HEK293 (cell line): Measurements from ENCODE around the gene RNASE8.

Source experiments
- CTCF ChIA-PET: fragments of 350-600 bp; formaldehyde crosslinking; extraction: SDS; loops from one replicate; lab custom pipeline; 2021; ENCODE audit warnings: antibody characterized with exemption; lab: Yijun Ruan, JAX
- POLR2A ChIA-PET: fragments of 300-600 bp; formaldehyde crosslinking; extraction: SDS; loops from one replicate; lab custom pipeline; 2020; ENCODE audit warnings: antibody characterized with exemption, inconsistent platforms; lab: Yijun Ruan, JAX
- H3K27ac ChIP-seq: fragments of 200-500 bp; sonication (Bioruptor generic); 2 replicates; pipeline ENCODE4 v1.5.1; 2014; ENCODE audit warnings: low read depth, low read length, control low read depth, inconsistent platforms; ENCODE audit errors: extremely low read depth
- H3K36me3 ChIP-seq, 2 experiments: fragments of 200-500 bp in 1 of 2; sonication (Bioruptor generic) in 1 of 2; 1 replicate in 1 of 2; 2 replicates in 1 of 2; pipeline ENCODE4 v1.5.1; 2014 to 2017; ENCODE audit warnings: inconsistent platforms in 2 of 2, low read length in 2 of 2; ENCODE audit not compliant: control insufficient read depth in 2 of 2, insufficient read depth in 1 of 2
- H3K4me1 ChIP-seq: fragments of 200-500 bp; sonication (Bioruptor generic); 2 replicates; pipeline ENCODE4 v1.5.1; 2014; ENCODE audit warnings: mild to moderate bottlenecking, low read length, inconsistent platforms; ENCODE audit not compliant: control insufficient read depth, insufficient read depth
- H3K4me3 ChIP-seq: 2 replicates; pipeline ENCODE4 v1.5.1; 2011; ENCODE audit warnings: low read depth, mild to moderate bottlenecking, control low read depth, low read length, moderate library complexity
- H3K9me3 ChIP-seq: fragments of 200-500 bp; sonication (Bioruptor generic); 2 replicates; pipeline ENCODE4 v1.5.1; 2014; ENCODE audit warnings: low read depth, low read length, inconsistent platforms; ENCODE audit not compliant: control insufficient read depth, insufficient read depth
- EGR2 ChIP-seq: fragments of 450-650 bp; formaldehyde crosslinking; IDR thresholded peaks from 2 replicates; pipeline ENCODE4 v1.5.1; 2016; ENCODE audit warnings: low read depth, missing biosample characterization, missing genetic modification characterization
- KLF10 ChIP-seq: fragments of 450-650 bp; IDR thresholded peaks from 2 replicates; pipeline ENCODE4 v1.5.1; 2018; ENCODE audit warnings: missing biosample characterization, mild to moderate bottlenecking, missing genetic modification characterization
- PRDM1 ChIP-seq: fragments of 450-650 bp; formaldehyde crosslinking; IDR thresholded peaks from 2 replicates; pipeline ENCODE4; 2016; ENCODE audit warnings: missing biosample characterization, missing genetic modification characterization
- REST ChIP-seq: fragments of 450-650 bp; formaldehyde crosslinking; IDR thresholded peaks from 2 replicates; pipeline ENCODE4 v1.5.1; 2016; ENCODE audit warnings: missing biosample characterization, missing genetic modification characterization
- TSHZ1 ChIP-seq: fragments of 450-650 bp; formaldehyde crosslinking; IDR thresholded peaks from 2 replicates; pipeline ENCODE4 v1.5.1; 2016; ENCODE audit warnings: missing biosample characterization, missing genetic modification characterization, borderline replicate concordance
- YY1 ChIP-seq: fragments of 450-650 bp; formaldehyde crosslinking; IDR thresholded peaks from 2 replicates; pipeline ENCODE4 v1.5.1; 2018; ENCODE audit warnings: missing biosample characterization, missing genetic modification characterization
- ZBTB26 ChIP-seq: fragments of 450-650 bp; formaldehyde crosslinking; optimal IDR thresholded peaks from 2 replicates; pipeline ENCODE3; 2016; ENCODE audit warnings: missing biosample characterization, mild to moderate bottlenecking, missing genetic modification characterization
- ZFHX2 ChIP-seq: fragments of 450-650 bp; formaldehyde crosslinking; conservative IDR thresholded peaks from 2 replicates; pipeline ENCODE4 v1.5.1; 2016; ENCODE audit warnings: missing biosample characterization, missing genetic modification characterization
- ZNF169 ChIP-seq: fragments of 450-650 bp; formaldehyde crosslinking; IDR thresholded peaks from 2 replicates; pipeline ENCODE4 v1.5.1; 2016; ENCODE audit warnings: missing biosample characterization, missing genetic modification characterization
- ZNF26 ChIP-seq: fragments of 450-650 bp; formaldehyde crosslinking; IDR thresholded peaks from 2 replicates; pipeline ENCODE4 v1.5.1; 2016; ENCODE audit warnings: missing biosample characterization, missing genetic modification characterization
- ZNF341 ChIP-seq: fragments of 450-650 bp; formaldehyde crosslinking; IDR thresholded peaks from 2 replicates; pipeline ENCODE4; 2016; ENCODE audit warnings: low read depth, missing biosample characterization, missing genetic modification characterization
- ZNF366 ChIP-seq: fragments of 450-650 bp; formaldehyde crosslinking; conservative IDR thresholded peaks from 2 replicates; pipeline ENCODE4 v1.5.1; 2016; ENCODE audit warnings: missing biosample characterization, missing genetic modification characterization
- ZNF37A ChIP-seq: fragments of 450-650 bp; IDR thresholded peaks from 2 replicates; pipeline ENCODE4 v1.5.1; 2018; ENCODE audit warnings: missing biosample characterization, missing genetic modification characterization
- ZNF558 ChIP-seq: fragments of 450-650 bp; formaldehyde crosslinking; IDR thresholded peaks from 2 replicates; pipeline ENCODE4 v1.5.1; 2016; ENCODE audit warnings: missing biosample characterization, missing genetic modification characterization
- ZNF580 ChIP-seq: fragments of 450-650 bp; formaldehyde crosslinking; IDR thresholded peaks from 2 replicates; pipeline ENCODE4 v1.5.1; 2016; ENCODE audit warnings: missing biosample characterization, missing genetic modification characterization
- ZNF626 ChIP-seq: fragments of 450-650 bp; sonication (Bioruptor Pico); formaldehyde crosslinking; IDR thresholded peaks from 2 replicates; pipeline ENCODE4 v1.5.1; 2018; ENCODE audit warnings: missing biosample characterization, missing genetic modification characterization, inconsistent platforms
- ZNF704 ChIP-seq: fragments of 450-650 bp; formaldehyde crosslinking; IDR thresholded peaks from 2 replicates; pipeline ENCODE4 v1.5.1; 2016; ENCODE audit warnings: missing biosample characterization, missing genetic modification characterization

RNASE8 gene

GRCh38 chr14:21099596-21099985 lies 42.0 kb downstream of the RNASE8 start (continued):
- TF ChIP-seq ZNF558 = no peak
- no peak for TF ChIP-seq ZNF26 (tag by site-specific recombination)
- TF ChIP-seq KLF10 (tag by site-specific recombination) = no peak
- no peak for TF ChIP-seq ZNF341
- TF ChIP-seq ZNF626 = no peak
- TF ChIP-seq ZNF169 (tag by site-specific recombination) = no peak
- TF ChIP-seq YY1 = no peak
- no peak for TF ChIP-seq ZNF37A (tag by site-specific recombination)

GRCh38 chr14:21100931-21101330 lies 43.3 kb downstream of the RNASE8 start, which contains the start of gene TMEM253:
TSS of gene TMEM253 (plus strand) at chr14:21101066. CDS start at chr14:21101344, 278 bp downstream.
- H3K27ac ChIP-seq = no peak within 1 kb of the TSS
- CTCF ChIA-PET = interaction anchor here (0.6 to 10.4 kb wide), 6 partner anchors 7 to 92 kb away, joined by 3 to 175 read pairs (median 6); partner anchors contain the start of gene ARHGEF40
- H3K4me3 ChIP-seq = no peak within 1 kb of the TSS
- peaks cover 18% of the 10 kb centered on the region for H3K4me1 ChIP-seq
- POLR2A ChIA-PET = interaction anchor here (1.3 kb wide), 1 partner anchor 9 kb away, joined by 4 read pairs; no protein-coding TSS in a partner anchor
- TF ChIP-seq REST (tag by site-specific recombination) = no peak
- TF ChIP-seq ZNF580 = no peak
- TF ChIP-seq ZNF704 (tag by site-specific recombination) = no peak
- no peaks in the 10 kb centered on the region for H3K9me3 ChIP-seq
- no peaks in the 10 kb centered on the region for H3K36me3 ChIP-seq

GRCh38 chr14:21101802-21102413 lies 44.3 kb downstream of the RNASE8 start:
- CTCF ChIA-PET = interaction anchor here (0.7 to 10.4 kb wide), 10 partner anchors 8 to 131 kb away, joined by 3 to 175 read pairs (median 12); partner anchors contain the start of gene ARHGEF40
- POLR2A ChIA-PET = interaction anchor here (1.3 kb wide), 2 partner anchors 10 to 31 kb away, joined by 3 to 4 read pairs; partner anchors contain the start of gene ARHGEF40
- Histone ChIP-seq H3K36me3 (no peaks in the 10 kb centered on the region), H3K4me1 (peaks cover 22% of the 10 kb centered on the region), H3K4me3 (no peak overlapping the region), H3K9me3 (no peaks in the 10 kb centered on the region)
- TF ChIP-seq TSHZ1 (tag by site-specific recombination) (peak; percentile 23; the same call in 1 of the 2 replicates), ZBTB26 (tag by site-specific recombination) (no peak), PRDM1 (tag by site-specific recombination) (0 out of 2 replicates have a peak, but pooled peaks have one; percentile 12), ZNF366 (no peak), EGR2 (tag by site-specific recombination) (0 out of 2 replicates have a peak, but pooled peaks have one; percentile 39), ZFHX2 (peak; percentile 62)
- TF ChIP-seq, all 188 proteins: peak for 4
- no peak overlapping the region for H3K27ac ChIP-seq
